HCT116 (cell line): ENCODE results near the gene GSTM3.

Source experiments
- EZH2phosphoT487 ChIP-seq: fragments of 200-600 bp; IDR thresholded peaks from 2 replicates; pipeline ENCODE4 v1.6.1; 2018; ENCODE audit warnings: antibody characterized with exemption, borderline replicate concordance
- SP1 ChIP-seq: IDR thresholded peaks from 2 replicates; pipeline ENCODE4 v1.6.1; 2012; ENCODE audit warnings: low read depth

DNA sequence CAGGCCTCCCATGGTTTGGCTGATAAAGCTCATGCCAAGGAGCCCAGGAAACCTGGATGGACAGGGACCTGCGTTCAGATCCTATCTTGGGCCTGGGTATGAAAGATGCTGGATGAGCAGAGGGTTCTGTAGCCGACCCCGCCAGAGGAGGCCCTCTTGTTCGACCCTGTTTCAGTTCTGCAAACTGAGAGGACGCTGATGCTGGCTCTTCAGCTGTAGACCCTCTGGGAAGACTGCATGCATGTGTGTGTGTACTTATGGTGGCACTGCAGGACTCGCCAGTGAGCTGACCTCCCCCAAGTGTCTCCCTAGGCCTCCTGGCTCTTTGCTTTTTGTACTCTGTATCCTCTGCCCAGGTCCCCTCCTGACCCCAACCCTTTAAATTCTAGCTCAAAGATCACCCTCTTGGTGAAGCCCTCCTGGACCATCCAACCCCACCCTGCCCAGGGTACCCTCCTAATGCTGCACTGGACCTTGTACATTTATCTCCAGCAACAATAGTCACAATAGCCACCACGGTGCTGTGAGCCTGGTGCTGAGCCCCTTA lies 21.3 kb upstream of the GSTM3 start:
- no peak for TF ChIP-seq EZH2phosphoT487
- TF ChIP-seq SP1 = no peak
